PC-3 (cell line): ENCODE measurements around the gene NDUFAF8. TPM values are rescaled to one million over a fixed set of nuclear protein-coding genes. Genes with fewer than 3 reads are reported as not detected.
"Not testable (repeated sequence)": the region's sequence is repeated elsewhere in the genome, so short reads cannot be mapped to it uniquely, and the experiment has no call there.

Experiments
- ATAC-seq: fragments of 200-7000 bp; cut with Tn5 transposase; 2 replicates; pipeline ENCODE4 v1.9.1; 2020; ENCODE audit warnings: mild to moderate bottlenecking, moderate library complexity
- BruUV-seq: library from RNA; stranded (reverse); fragments of 400-500 nt; replicated peaks from 2 replicates; lab custom pipeline; 2021; lab: Mats Ljungman, UMichigan
- CTCF ChIA-PET: fragments of 300-600 bp; sonication (Branson Sonifier 250); formaldehyde crosslinking; loops from one replicate; lab custom pipeline; 2022; ENCODE audit warnings: antibody characterized with exemption; lab: Charles Lee
- POLR2A ChIA-PET: fragments of 300-600 bp; sonication (Branson Sonifier 250); formaldehyde crosslinking; loops from one replicate; lab custom pipeline; 2022; ENCODE audit warnings: antibody characterized with exemption; ENCODE audit not compliant: unreplicated experiment; lab: Charles Lee
- DNase-seq: peaks from one replicate; pipeline ENCODE4 v3.0.0-alpha.2; 2015
- H2AFZ ChIP-seq: fragments of 300-600 bp; sonication (generic); 2 replicates; pipeline ENCODE4 v1.6.0; 2016; ENCODE audit warnings: antibody characterized with exemption, low read length
- H3F3A ChIP-seq: fragments of 300-600 bp; sonication (generic); one replicate; pipeline ENCODE4 v1.6.0; 2017; ENCODE audit warnings: antibody characterized with exemption, low read length, control low read depth, mild to moderate bottlenecking; ENCODE audit not compliant: unreplicated experiment
- H3K27ac ChIP-seq: fragments of 300-600 bp; sonication (generic); 2 replicates; pipeline ENCODE4 v1.5.1; 2016; ENCODE audit warnings: mild to moderate bottlenecking, low read length
- H3K27me3 ChIP-seq: fragments of 300-600 bp; sonication (generic); 2 replicates; pipeline ENCODE4 v1.6.1; 2016; ENCODE audit warnings: low read length, mixed read lengths
- H3K36me3 ChIP-seq: fragments of 300-600 bp; sonication (generic); 2 replicates; pipeline ENCODE4 v1.6.1; 2016; ENCODE audit warnings: low read depth, mixed run types, low read length, mixed read lengths
- H3K4me1 ChIP-seq: fragments of 300-600 bp; sonication (generic); 2 replicates; pipeline ENCODE4 v1.5.1; 2016; ENCODE audit warnings: low read length; ENCODE audit not compliant: insufficient read depth
- H3K4me2 ChIP-seq: fragments of 300-600 bp; sonication (generic); 2 replicates; pipeline ENCODE4 v1.6.0; 2016; ENCODE audit warnings: low read length
- H3K4me3 ChIP-seq: fragments of 300-600 bp; sonication (generic); 2 replicates; pipeline ENCODE4 v1.5.1; 2016; ENCODE audit warnings: mild to moderate bottlenecking, low read length, mixed read lengths
- H3K79me2 ChIP-seq: fragments of 300-600 bp; sonication (generic); 2 replicates; pipeline ENCODE4 v1.6.1; 2017; ENCODE audit warnings: low read length, mixed read lengths
- H3K9ac ChIP-seq: fragments of 300-600 bp; sonication (generic); 2 replicates; pipeline ENCODE4 v1.6.0; 2016; ENCODE audit warnings: mild to moderate bottlenecking, low read length
- H3K9me2 ChIP-seq: fragments of 300-600 bp; sonication (generic); replicated peaks from 2 replicates; pipeline ENCODE4 v1.6.1; 2016; ENCODE audit warnings: mixed run types, low read length, mixed read lengths
- H3K9me3 ChIP-seq: fragments of 300-600 bp; sonication (generic); 2 replicates; pipeline ENCODE4 v1.6.1; 2016; ENCODE audit warnings: low read length, mixed read lengths
- H4K20me1 ChIP-seq: fragments of 300-600 bp; sonication (generic); 2 replicates; pipeline ENCODE4 v1.6.1; 2016; ENCODE audit warnings: low read length, mixed read lengths
- CTCF ChIP-seq: fragments of 300-600 bp; sonication (generic); conservative IDR thresholded peaks from 2 replicates; pipeline ENCODE4 v1.5.1; 2017; ENCODE audit warnings: antibody characterized with exemption, low read depth, mild to moderate bottlenecking, low read length
- EZH2 ChIP-seq: fragments of 300-600 bp; sonication (generic); IDR thresholded peaks from one replicate; pipeline ENCODE4 v1.6.1; 2017; ENCODE audit warnings: antibody characterized with exemption, mild to moderate bottlenecking, low read length; ENCODE audit not compliant: unreplicated experiment
- EZH2phosphoT487 ChIP-seq: fragments of 300-600 bp; sonication (generic); IDR thresholded peaks from 2 replicates; pipeline ENCODE4 v1.6.1; 2018; ENCODE audit warnings: mild to moderate bottlenecking, antibody characterized with exemption, low read length, borderline replicate concordance
- intact Hi-C: fragments of 100-400 bp; cut with micrococcal nuclease; formaldehyde crosslinking; loops from 2 replicates; pipeline ENCODE4 v1.9.0; 2023
- total RNA-seq: library from RNA; depleted of rRNA; stranded (reverse); fragments of >200 nt; gene quantifications from 2 replicates; pipeline ENCODE4 v1.2.3, GENCODE V29; 2014

NDUFAF8 gene
- total RNA-seq, 1 experiment from 2014 or later, result 125 TPM

- H3K79me2 ChIP-seq, result peaks cover 19% of the 10 kb centered on the region
- H3K27me3 ChIP-seq, result no peaks in the 10 kb centered on the region
- no TSS peak for BruUV-seq
- peak within 1 kb of the TSS; percentile 91 for H3K4me3 ChIP-seq
- peak; percentile 98 for DNase-seq
- H3K9me2 ChIP-seq, result no peaks in the 10 kb centered on the region
- peak within 1 kb of the TSS; percentile 98 for H3K4me2 ChIP-seq
- no peaks in the 10 kb centered on the region for H4K20me1 ChIP-seq
- peak; percentile 98 for ATAC-seq
- POLR2A ChIA-PET, result interaction anchor here (0.5 to 0.6 kb wide), 2 partner anchors 16 to 211 kb away, joined by 3 to 8 read pairs; partner anchors contain the start of genes NDUFAF8 and TEPSIN
- intact Hi-C loops, result loop anchor here (1.0 kb wide), 2 partner anchors 15 to 104 kb away; no protein-coding TSS in a partner anchor
- no peaks in the 10 kb centered on the region for H3K36me3 ChIP-seq
- CTCF ChIA-PET, result interaction anchor here (0.6 to 1.0 kb wide), 3 partner anchors 15 to 137 kb away, joined by 3 to 4 read pairs (median 3); no protein-coding TSS in a partner anchor
- peak within 1 kb of the TSS; percentile 96 for H2AFZ ChIP-seq
- H3K4me1 ChIP-seq, result peaks cover 19% of the 10 kb centered on the region
- TF ChIP-seq CTCF (no peak), EZH2 (no peak), EZH2phosphoT487 (no peak)
- H3F3A ChIP-seq, result no peaks in the 10 kb centered on the region
- H3K9me3 ChIP-seq, result 0 out of 2 replicates have a peak, but pooled peaks cover 3% of the 10 kb centered on the region
- H3K27ac ChIP-seq, result no peak within 1 kb of the TSS; the same call in 1 of the 2 replicates
- H3K9ac ChIP-seq, result peak within 1 kb of the TSS; percentile 83
These were observed 16.0 kb upstream of the NDUFAF8 start, which contains the start of gene CEP131 for GRCh38 chr17:81222906-81223761. TSS of gene CEP131 (minus strand) at chr17:81222965. CDS start at chr17:81220056, 2,909 bp downstream.

GRCh38 chr17:81223762-81224130 lies 15.4 kb upstream of the NDUFAF8 start:
- POLR2A ChIA-PET, result no interaction called here

DNA sequence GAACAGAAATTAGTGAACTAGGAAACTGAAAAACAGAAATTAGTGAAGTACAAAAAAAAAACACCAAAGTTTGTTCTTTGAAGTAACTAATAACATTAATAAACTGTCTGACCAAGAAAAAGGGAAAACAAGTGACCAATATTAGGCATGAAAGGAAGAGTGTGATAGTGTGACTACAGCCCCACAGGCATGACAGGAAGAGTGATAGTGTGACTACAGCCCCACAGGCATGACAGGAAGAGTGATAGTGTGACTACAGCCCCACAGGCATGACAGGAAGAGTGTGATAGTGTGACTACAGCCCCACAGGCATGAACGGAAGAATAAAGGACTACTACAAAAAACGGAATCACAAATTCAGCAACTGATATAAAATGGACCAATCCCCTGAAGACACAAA lies 11.5 kb upstream of the NDUFAF8 start:
- H3K9me3 ChIP-seq, H3K9me2 ChIP-seq, H3F3A ChIP-seq, H4K20me1 ChIP-seq, H3K79me2 ChIP-seq, DNase-seq, H3K9ac ChIP-seq, ATAC-seq, H3K36me3 ChIP-seq, H3K4me1 ChIP-seq, POLR2A ChIA-PET, H3K27ac ChIP-seq, H3K4me2 ChIP-seq, intact Hi-C loops, H3K4me3 ChIP-seq, BruUV-seq, H2AFZ ChIP-seq, H3K27me3 ChIP-seq, CTCF ChIA-PET: not testable (repeated sequence)

More at GRCh38 chr17:81223762-81224130, 15.4 kb upstream of the NDUFAF8 start:
- Histone ChIP-seq H3K4me2 (peak overlapping the region; percentile 85), H3F3A (no peaks in the 10 kb centered on the region), H4K20me1 (no peaks in the 10 kb centered on the region), H3K79me2 (peaks cover 19% of the 10 kb centered on the region), H3K9me2 (no peaks in the 10 kb centered on the region), H3K9me3 (0 out of 2 replicates have a peak, but pooled peaks cover 3% of the 10 kb centered on the region), H3K4me1 (peaks cover 19% of the 10 kb centered on the region), H3K27me3 (no peaks in the 10 kb centered on the region), H3K9ac (peak overlapping the region; percentile 76), H3K36me3 (no peaks in the 10 kb centered on the region), H2AFZ (peak overlapping the region; percentile 96), H3K27ac (no peak overlapping the region; the same call in 1 of the 2 replicates), H3K4me3 (peak overlapping the region; percentile 63)
- intact Hi-C loops, result loop anchor here (1.0 kb wide), 2 partner anchors 15 to 104 kb away; no protein-coding TSS in a partner anchor
- peak; percentile 5; the same call in 1 of the 2 replicates for ATAC-seq
- CTCF ChIA-PET, result no interaction called here
- no TSS peak for BruUV-seq
- no peak for TF ChIP-seq CTCF
- no peak for TF ChIP-seq EZH2
- no peak for TF ChIP-seq EZH2phosphoT487
- DNase-seq, result peak; percentile 26
